Neural crest cell (in vitro differentiated cells): ENCODE results near the gene RABL2A. TPM values are rescaled to one million over a fixed set of nuclear protein-coding genes. Genes with fewer than 3 reads are reported as not detected.
"Not testable (repeated sequence)": the region's sequence is repeated elsewhere in the genome, so short reads cannot be mapped to it uniquely, and the experiment has no call there.

Experiments
- DNase-seq: peaks from one replicate; pipeline ENCODE4 v3.0.0; 2021; ENCODE audit warnings: low read depth, mixed read lengths, low spot score
- H3K27ac Mint-ChIP-seq: one replicate; pipeline ENCODE4 v1.8.0; 2021; ENCODE audit warnings: mild to moderate bottlenecking, mixed read lengths; ENCODE audit not compliant: unreplicated experiment
- H3K27me3 Mint-ChIP-seq: 2 replicates; pipeline ENCODE4 v1.8.0; 2021; ENCODE audit warnings: low read depth, mild to moderate bottlenecking, mixed read lengths
- H3K36me3 Mint-ChIP-seq: 2 replicates; pipeline ENCODE4 v1.8.0; 2021; ENCODE audit warnings: low read depth, mild to moderate bottlenecking, mixed read lengths
- H3K4me1 Mint-ChIP-seq: 2 replicates; pipeline ENCODE4 v1.8.0; 2021; ENCODE audit warnings: mixed read lengths
- H3K4me3 Mint-ChIP-seq: one replicate; pipeline ENCODE4 v1.8.0; 2021; ENCODE audit warnings: mild to moderate bottlenecking, mixed read lengths
- H3K9me3 Mint-ChIP-seq: 2 replicates; pipeline ENCODE4 v1.8.0; 2021; ENCODE audit warnings: mixed read lengths
- microRNA-seq: library from miRNA; unstranded; fragments of <30 nt; microRNA quantifications from one replicate; pipeline ENCODE4, GENCODE V29; 2020
- total RNA-seq: library from RNA; stranded (reverse); gene quantifications from 2 replicates; pipeline ENCODE4 v1.2.1, GENCODE V29; 2021
- TF ChIP-seq, protein P1 (sequence below): fragments of 200-600 bp; sonication (generic); conservative IDR thresholded peaks from 2 replicates; pipeline ENCODE4 v1.5.0; 2021; ENCODE audit warnings: antibody characterized with exemption, mild to moderate bottlenecking

Gene RABL2A
- total RNA-seq, 1 donor from 2014 or later = 35.4 TPM

DNA sequence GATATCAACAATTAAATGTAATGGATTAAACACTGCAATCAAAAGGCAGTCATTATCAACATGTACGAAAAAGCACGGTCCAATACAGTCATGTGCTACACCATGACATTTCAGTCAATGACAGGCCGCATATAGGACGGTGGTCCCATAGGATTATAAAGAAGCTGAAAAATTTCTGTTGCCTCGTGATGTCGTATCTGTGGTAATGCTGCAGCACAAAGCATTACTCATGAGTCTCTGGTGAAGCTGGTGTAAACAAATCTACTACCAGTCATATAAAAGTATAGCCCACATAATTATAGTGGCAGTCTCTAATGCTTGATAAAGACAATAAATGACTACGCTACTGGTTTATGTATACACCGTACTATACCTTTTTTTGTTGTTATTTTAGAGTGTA is 58.4 kb downstream of the RABL2A start:
- TF ChIP-seq, protein P1, sequence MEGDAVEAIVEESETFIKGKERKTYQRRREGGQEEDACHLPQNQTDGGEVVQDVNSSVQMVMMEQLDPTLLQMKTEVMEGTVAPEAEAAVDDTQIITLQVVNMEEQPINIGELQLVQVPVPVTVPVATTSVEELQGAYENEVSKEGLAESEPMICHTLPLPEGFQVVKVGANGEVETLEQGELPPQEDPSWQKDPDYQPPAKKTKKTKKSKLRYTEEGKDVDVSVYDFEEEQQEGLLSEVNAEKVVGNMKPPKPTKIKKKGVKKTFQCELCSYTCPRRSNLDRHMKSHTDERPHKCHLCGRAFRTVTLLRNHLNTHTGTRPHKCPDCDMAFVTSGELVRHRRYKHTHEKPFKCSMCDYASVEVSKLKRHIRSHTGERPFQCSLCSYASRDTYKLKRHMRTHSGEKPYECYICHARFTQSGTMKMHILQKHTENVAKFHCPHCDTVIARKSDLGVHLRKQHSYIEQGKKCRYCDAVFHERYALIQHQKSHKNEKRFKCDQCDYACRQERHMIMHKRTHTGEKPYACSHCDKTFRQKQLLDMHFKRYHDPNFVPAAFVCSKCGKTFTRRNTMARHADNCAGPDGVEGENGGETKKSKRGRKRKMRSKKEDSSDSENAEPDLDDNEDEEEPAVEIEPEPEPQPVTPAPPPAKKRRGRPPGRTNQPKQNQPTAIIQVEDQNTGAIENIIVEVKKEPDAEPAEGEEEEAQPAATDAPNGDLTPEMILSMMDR = no peak
- no peak overlapping the region for H3K27ac Mint-ChIP-seq
- no peaks in the 10 kb centered on the region for H3K9me3 Mint-ChIP-seq
- no peak overlapping the region for H3K4me3 Mint-ChIP-seq
- no peak for DNase-seq
- H3K4me1 Mint-ChIP-seq = no peaks in the 10 kb centered on the region
- no peaks in the 10 kb centered on the region for H3K36me3 Mint-ChIP-seq
- peaks cover 7% of the 10 kb centered on the region for H3K27me3 Mint-ChIP-seq

DNA sequence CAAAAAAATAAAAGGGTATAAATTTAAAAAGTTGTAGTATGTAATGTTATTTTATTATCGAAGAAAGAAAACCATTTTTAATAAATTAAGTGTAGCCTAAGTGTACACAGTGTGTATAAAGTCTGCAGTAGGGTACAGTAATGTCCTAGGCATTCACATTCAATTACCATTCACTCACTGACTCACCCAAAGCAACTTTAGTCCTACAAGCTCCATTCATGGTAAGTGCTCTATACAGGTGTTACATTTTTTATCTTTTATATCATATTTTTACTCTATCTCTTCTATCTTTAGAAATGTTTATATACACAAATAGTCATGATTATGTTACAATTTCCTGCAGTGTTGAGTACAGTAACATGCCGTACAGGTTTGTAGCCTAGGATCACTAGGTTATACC is 59.5 kb downstream of the RABL2A start:
- no peak overlapping the region for H3K27ac Mint-ChIP-seq
- DNase-seq = no peak
- H3K4me1 Mint-ChIP-seq = no peaks in the 10 kb centered on the region
- H3K9me3 Mint-ChIP-seq = no peaks in the 10 kb centered on the region
- H3K4me3 Mint-ChIP-seq = no peak overlapping the region
- TF ChIP-seq, protein P1 = no peak
- no peaks in the 10 kb centered on the region for H3K36me3 Mint-ChIP-seq
- H3K27me3 Mint-ChIP-seq = peaks cover 9% of the 10 kb centered on the region

DNA sequence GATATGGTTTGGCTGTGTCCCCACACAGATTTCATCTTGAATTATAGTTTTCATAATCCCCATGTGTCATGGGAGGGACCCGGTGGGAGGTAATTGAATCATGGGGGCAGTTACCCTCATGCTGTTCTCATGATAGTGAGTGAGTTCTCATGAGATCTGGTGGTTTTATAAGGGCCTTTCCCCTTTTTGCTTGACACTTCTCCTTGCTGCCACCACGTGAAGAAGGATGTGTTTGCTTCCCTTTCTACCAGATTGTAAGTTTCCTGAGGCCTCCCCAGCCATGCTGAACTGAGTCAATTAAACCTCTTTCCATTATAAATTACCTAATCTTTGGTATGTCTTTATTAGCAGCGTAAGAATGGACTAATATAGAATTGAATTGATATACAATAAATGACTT is 63.8 kb downstream of the RABL2A start:
- H3K9me3 Mint-ChIP-seq, H3K27ac Mint-ChIP-seq, H3K36me3 Mint-ChIP-seq, DNase-seq, H3K4me1 Mint-ChIP-seq, H3K27me3 Mint-ChIP-seq, H3K4me3 Mint-ChIP-seq: not testable (repeated sequence)

Small RNA genes lying within 50 kb of the gene (microRNA-seq; reads per million reads assigned to microRNA genes)
- gene MIR1302-3 = not detected

Other genes starting within 250 kb of the RABL2A start
- 38.1 and 40.4 TPM in 2 replicates for gene ZNG1B, start 189.6 kb upstream of the RABL2A start, total RNA-seq
- 0.23 and 0.52 TPM in 2 replicates for gene FOXD4L1, start 128.6 kb upstream of the RABL2A start, total RNA-seq
- gene SLC35F5, start 129.4 kb downstream of the RABL2A start, total RNA-seq = 28.1 and 30.6 TPM in 2 replicates